GM23338 (cell line): ENCODE data around the gene CACNB2. TPM values are rescaled to one million over a fixed set of nuclear protein-coding genes. Genes with fewer than 3 reads are reported as not detected.

ENCODE experiments used
- ATAC-seq: fragments of 200-7000 bp; cut with Tn5 transposase; 3 replicates; pipeline ENCODE4 v1.9.1; 2020
- DNase-seq: peaks from one replicate; pipeline ENCODE4 v3.0.0-alpha.2; 2015; ENCODE audit warnings: low spot score
- H2AFZ ChIP-seq: fragments of 200-600 bp; sonication (generic); 2 replicates; pipeline ENCODE4 v1.8.0; 2016; ENCODE audit warnings: antibody characterized with exemption, mild to moderate bottlenecking, moderate library complexity
- H3F3A ChIP-seq: fragments of 200-600 bp; sonication (generic); replicated peaks from 2 replicates; pipeline ENCODE4 v1.8.0; 2017; ENCODE audit warnings: antibody characterized with exemption, mixed run types, low read depth
- H3K27ac ChIP-seq: fragments of 200-600 bp; sonication (generic); 2 replicates; pipeline ENCODE4 v1.6.1; 2016; ENCODE audit warnings: low read depth
- H3K27me3 ChIP-seq: fragments of 200-600 bp; sonication (generic); 2 replicates; pipeline ENCODE4 v1.8.0; 2016; ENCODE audit warnings: mild to moderate bottlenecking, mixed run types, moderate library complexity; ENCODE audit not compliant: insufficient read depth
- H3K36me3 ChIP-seq: fragments of 200-600 bp; sonication (generic); 2 replicates; pipeline ENCODE4 v1.8.0; 2016; ENCODE audit warnings: mild to moderate bottlenecking; ENCODE audit not compliant: insufficient read depth
- H3K4me1 ChIP-seq: fragments of 200-600 bp; sonication (generic); 2 replicates; pipeline ENCODE4 v1.8.0; 2016; ENCODE audit warnings: mild to moderate bottlenecking, moderate library complexity; ENCODE audit not compliant: insufficient read depth
- H3K4me2 ChIP-seq: fragments of 200-600 bp; sonication (generic); 2 replicates; pipeline ENCODE4 v1.7.1; 2017; ENCODE audit warnings: mixed run types
- H3K4me3 ChIP-seq: fragments of 200-600 bp; sonication (generic); 2 replicates; pipeline ENCODE4 v1.6.1; 2016; ENCODE audit warnings: mixed run types
- H3K79me2 ChIP-seq: fragments of 200-600 bp; sonication (generic); replicated peaks from 2 replicates; pipeline ENCODE4 v1.8.0; 2017; ENCODE audit warnings: mild to moderate bottlenecking; ENCODE audit not compliant: insufficient read depth
- H3K9me2 ChIP-seq: fragments of 200-600 bp; sonication (generic); 2 replicates; pipeline ENCODE4 v1.8.0; 2017; ENCODE audit not compliant: insufficient read depth
- H4K20me1 ChIP-seq: fragments of 200-600 bp; sonication (generic); replicated peaks from 2 replicates; pipeline ENCODE4 v1.8.0; 2017; ENCODE audit warnings: mild to moderate bottlenecking; ENCODE audit not compliant: insufficient read depth
- H3K27ac Mint-ChIP-seq: 2 replicates; pipeline ENCODE4 v1.8.0; 2020; ENCODE audit warnings: inconsistent platforms, mild to moderate bottlenecking, moderate library complexity, mixed read lengths
- H3K27me3 Mint-ChIP-seq: 3 replicates; pipeline ENCODE4 v1.8.0; 2022; ENCODE audit warnings: low read depth, mild to moderate bottlenecking, moderate library complexity, mixed read lengths, inconsistent platforms; ENCODE audit not compliant: insufficient read depth, poor library complexity
- H3K36me3 Mint-ChIP-seq: 3 replicates; pipeline ENCODE4 v1.8.0; 2021; ENCODE audit warnings: low read depth, mild to moderate bottlenecking, inconsistent platforms, moderate library complexity, mixed read lengths
- H3K4me1 Mint-ChIP-seq: 3 replicates; pipeline ENCODE4 v1.8.0; 2020; ENCODE audit warnings: mild to moderate bottlenecking, inconsistent platforms, mixed read lengths
- H3K4me3 Mint-ChIP-seq: 3 replicates; pipeline ENCODE4 v1.8.0; 2021; ENCODE audit warnings: moderate library complexity, mild to moderate bottlenecking, inconsistent platforms, mixed read lengths
- H3K9me3 Mint-ChIP-seq: 3 replicates; pipeline ENCODE4 v1.8.0; 2020; ENCODE audit warnings: moderate library complexity, mild to moderate bottlenecking, inconsistent platforms, mixed read lengths
- CREB1 ChIP-seq: fragments of 250-450 bp; sonication (Bioruptor Pico); IDR thresholded peaks from 2 replicates; pipeline ENCODE4 v1.5.0; 2020; ENCODE audit warnings: low read depth, mild to moderate bottlenecking, moderate library complexity
- EZH2 ChIP-seq: fragments of 200-600 bp; sonication (generic); IDR thresholded peaks from one replicate; pipeline ENCODE4 v1.8.0; 2017; ENCODE audit warnings: antibody characterized with exemption, mild to moderate bottlenecking, low read depth; ENCODE audit not compliant: unreplicated experiment
- EZH2phosphoT487 ChIP-seq: fragments of 200-600 bp; sonication (generic); IDR thresholded peaks from one replicate; pipeline ENCODE4 v1.8.1; 2018; ENCODE audit warnings: antibody characterized with exemption; ENCODE audit not compliant: unreplicated experiment
- JUNB ChIP-seq: IDR thresholded peaks from one replicate; pipeline ENCODE4 v1.6.1; 2016; ENCODE audit warnings: antibody characterized with exemption; ENCODE audit not compliant: unreplicated experiment
- NANOG ChIP-seq: IDR thresholded peaks from 2 replicates; pipeline ENCODE4 v1.6.1; 2016; ENCODE audit warnings: antibody characterized with exemption, borderline replicate concordance
- POLR2AphosphoS5 ChIP-seq: IDR thresholded peaks from 2 replicates; pipeline ENCODE4 v1.6.1; 2016; ENCODE audit warnings: antibody characterized with exemption, low read depth
- STAT1 ChIP-seq: IDR thresholded peaks from one replicate; pipeline ENCODE4 v1.6.1; 2016; ENCODE audit warnings: antibody characterized with exemption; ENCODE audit not compliant: unreplicated experiment
- ZNF114 ChIP-seq: fragments of 250-450 bp; sonication (Bioruptor Pico); IDR thresholded peaks from 2 replicates; pipeline ENCODE4 v1.5.0; 2020; ENCODE audit warnings: mild to moderate bottlenecking, moderate library complexity
- ZNF331 ChIP-seq: fragments of 250-450 bp; sonication (Bioruptor Pico); IDR thresholded peaks from 2 replicates; pipeline ENCODE4 v1.5.0; 2020; ENCODE audit warnings: low read depth, mild to moderate bottlenecking, moderate library complexity
- polyA plus RNA-seq: library from polyadenylated mRNA; unstranded; fragments of >200 nt; fragmentation: Nextera tagmentation; extraction: Ambion mirVana; gene quantifications from 2 replicates; pipeline ENCODE4 v1.2.1, GENCODE V29; 2016
- total RNA-seq: library from RNA; depleted of rRNA; stranded (reverse); fragments of >200 nt; shearing (Covaris generic); gene quantifications from 2 replicates; pipeline ENCODE4 v1.2.3, GENCODE V29; 2014
- TF ChIP-seq, protein P1 (sequence below): IDR thresholded peaks from one replicate; pipeline ENCODE4 v1.6.1; 2018; ENCODE audit warnings: antibody characterized with exemption; ENCODE audit not compliant: unreplicated experiment
- TF ChIP-seq, protein P2 (sequence below): IDR thresholded peaks from 2 replicates; pipeline ENCODE4 v1.6.1; 2016; ENCODE audit warnings: antibody characterized with exemption
- TF ChIP-seq, protein P3 (sequence below): fragments of 250-450 bp; sonication (Bioruptor Pico); IDR thresholded peaks from 2 replicates; pipeline ENCODE4 v1.5.0; 2020; ENCODE audit warnings: mild to moderate bottlenecking, moderate library complexity

The CACNB2 gene
- total and polyA plus RNA-seq, 2 experiments from 2014 or later, result 5.0 to 5.9 TPM

DNA sequence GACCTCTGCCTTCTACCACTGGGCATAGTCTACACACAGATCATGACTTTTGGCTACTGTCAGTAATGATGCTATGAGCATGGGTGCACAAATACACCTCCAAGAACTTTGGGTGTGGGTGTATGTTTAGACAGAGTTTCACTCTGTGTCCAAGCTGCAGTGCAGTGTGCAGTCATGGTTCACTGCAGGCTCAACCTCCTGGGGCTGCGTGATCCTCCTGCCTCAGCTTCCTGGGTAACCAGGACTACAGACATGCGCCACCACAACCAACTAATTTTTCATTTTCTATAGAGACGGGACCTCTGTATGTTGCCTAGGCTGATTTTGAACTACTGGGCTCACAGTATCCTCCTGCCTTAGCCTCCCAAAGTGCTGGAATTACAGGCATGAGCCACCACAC lies 316.8 kb downstream of the CACNB2 start:
- Histone ChIP-seq H2AFZ (no peak overlapping the region), H3K27ac (no peak overlapping the region), H3K4me1 (no peaks in the 10 kb centered on the region), H3K4me2 (no peak overlapping the region), H3K79me2 (no peaks in the 10 kb centered on the region), H3K27me3 (no peaks in the 10 kb centered on the region), H3K4me3 (no peak overlapping the region), H3K36me3 (no peaks in the 10 kb centered on the region), H3F3A (no peaks in the 10 kb centered on the region), H3K9me2 (no peaks in the 10 kb centered on the region), H4K20me1 (no peaks in the 10 kb centered on the region)
- ATAC-seq (no peak), DNase-seq (no peak)
- Mint-ChIP-seq H3K4me3 (no peak overlapping the region), H3K27ac (no peak overlapping the region), H3K36me3 (no peaks in the 10 kb centered on the region; the same call in 2 of the 3 replicates), H3K4me1 (no peaks in the 10 kb centered on the region), H3K27me3 (no peaks in the 10 kb centered on the region), H3K9me3 (no peaks in the 10 kb centered on the region)
- TF ChIP-seq EZH2 (no peak), JUNB (no peak), CREB1 (no peak)

DNA sequence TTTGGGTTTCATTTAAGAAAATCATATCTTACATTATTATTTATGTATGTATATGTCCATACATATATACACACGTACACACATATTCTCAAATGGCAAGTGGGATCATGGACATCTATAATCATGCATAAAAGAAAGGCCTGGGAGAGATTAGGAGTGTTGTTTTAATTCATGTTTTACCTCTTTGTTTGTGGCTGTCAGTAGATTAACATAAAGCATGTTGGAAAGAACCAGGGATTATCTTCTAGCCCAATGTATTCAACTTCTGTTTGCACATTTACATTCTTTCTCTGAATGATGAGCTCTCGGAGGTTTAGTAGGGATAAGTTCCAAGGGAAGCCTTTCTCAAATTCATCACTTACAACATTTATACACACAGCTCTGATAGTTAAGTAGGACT lies 319.8 kb downstream of the CACNB2 start:
- H3K27ac Mint-ChIP-seq, result no peak overlapping the region
- TF ChIP-seq POLR2AphosphoS5 (no peak), ZNF114 (CRISPR knock-in tag) (no peak), STAT1 (no peak), ZNF331 (CRISPR knock-in tag) (no peak), EZH2phosphoT487 (no peak), EZH2 (no peak), JUNB (no peak), NANOG (no peak), CREB1 (no peak)
- TF ChIP-seq, protein P1, sequence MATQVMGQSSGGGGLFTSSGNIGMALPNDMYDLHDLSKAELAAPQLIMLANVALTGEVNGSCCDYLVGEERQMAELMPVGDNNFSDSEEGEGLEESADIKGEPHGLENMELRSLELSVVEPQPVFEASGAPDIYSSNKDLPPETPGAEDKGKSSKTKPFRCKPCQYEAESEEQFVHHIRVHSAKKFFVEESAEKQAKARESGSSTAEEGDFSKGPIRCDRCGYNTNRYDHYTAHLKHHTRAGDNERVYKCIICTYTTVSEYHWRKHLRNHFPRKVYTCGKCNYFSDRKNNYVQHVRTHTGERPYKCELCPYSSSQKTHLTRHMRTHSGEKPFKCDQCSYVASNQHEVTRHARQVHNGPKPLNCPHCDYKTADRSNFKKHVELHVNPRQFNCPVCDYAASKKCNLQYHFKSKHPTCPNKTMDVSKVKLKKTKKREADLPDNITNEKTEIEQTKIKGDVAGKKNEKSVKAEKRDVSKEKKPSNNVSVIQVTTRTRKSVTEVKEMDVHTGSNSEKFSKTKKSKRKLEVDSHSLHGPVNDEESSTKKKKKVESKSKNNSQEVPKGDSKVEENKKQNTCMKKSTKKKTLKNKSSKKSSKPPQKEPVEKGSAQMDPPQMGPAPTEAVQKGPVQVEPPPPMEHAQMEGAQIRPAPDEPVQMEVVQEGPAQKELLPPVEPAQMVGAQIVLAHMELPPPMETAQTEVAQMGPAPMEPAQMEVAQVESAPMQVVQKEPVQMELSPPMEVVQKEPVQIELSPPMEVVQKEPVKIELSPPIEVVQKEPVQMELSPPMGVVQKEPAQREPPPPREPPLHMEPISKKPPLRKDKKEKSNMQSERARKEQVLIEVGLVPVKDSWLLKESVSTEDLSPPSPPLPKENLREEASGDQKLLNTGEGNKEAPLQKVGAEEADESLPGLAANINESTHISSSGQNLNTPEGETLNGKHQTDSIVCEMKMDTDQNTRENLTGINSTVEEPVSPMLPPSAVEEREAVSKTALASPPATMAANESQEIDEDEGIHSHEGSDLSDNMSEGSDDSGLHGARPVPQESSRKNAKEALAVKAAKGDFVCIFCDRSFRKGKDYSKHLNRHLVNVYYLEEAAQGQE, result no peak
- TF ChIP-seq, protein P2, sequence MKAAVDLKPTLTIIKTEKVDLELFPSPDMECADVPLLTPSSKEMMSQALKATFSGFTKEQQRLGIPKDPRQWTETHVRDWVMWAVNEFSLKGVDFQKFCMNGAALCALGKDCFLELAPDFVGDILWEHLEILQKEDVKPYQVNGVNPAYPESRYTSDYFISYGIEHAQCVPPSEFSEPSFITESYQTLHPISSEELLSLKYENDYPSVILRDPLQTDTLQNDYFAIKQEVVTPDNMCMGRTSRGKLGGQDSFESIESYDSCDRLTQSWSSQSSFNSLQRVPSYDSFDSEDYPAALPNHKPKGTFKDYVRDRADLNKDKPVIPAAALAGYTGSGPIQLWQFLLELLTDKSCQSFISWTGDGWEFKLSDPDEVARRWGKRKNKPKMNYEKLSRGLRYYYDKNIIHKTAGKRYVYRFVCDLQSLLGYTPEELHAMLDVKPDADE, result no peak
- TF ChIP-seq, protein P3, sequence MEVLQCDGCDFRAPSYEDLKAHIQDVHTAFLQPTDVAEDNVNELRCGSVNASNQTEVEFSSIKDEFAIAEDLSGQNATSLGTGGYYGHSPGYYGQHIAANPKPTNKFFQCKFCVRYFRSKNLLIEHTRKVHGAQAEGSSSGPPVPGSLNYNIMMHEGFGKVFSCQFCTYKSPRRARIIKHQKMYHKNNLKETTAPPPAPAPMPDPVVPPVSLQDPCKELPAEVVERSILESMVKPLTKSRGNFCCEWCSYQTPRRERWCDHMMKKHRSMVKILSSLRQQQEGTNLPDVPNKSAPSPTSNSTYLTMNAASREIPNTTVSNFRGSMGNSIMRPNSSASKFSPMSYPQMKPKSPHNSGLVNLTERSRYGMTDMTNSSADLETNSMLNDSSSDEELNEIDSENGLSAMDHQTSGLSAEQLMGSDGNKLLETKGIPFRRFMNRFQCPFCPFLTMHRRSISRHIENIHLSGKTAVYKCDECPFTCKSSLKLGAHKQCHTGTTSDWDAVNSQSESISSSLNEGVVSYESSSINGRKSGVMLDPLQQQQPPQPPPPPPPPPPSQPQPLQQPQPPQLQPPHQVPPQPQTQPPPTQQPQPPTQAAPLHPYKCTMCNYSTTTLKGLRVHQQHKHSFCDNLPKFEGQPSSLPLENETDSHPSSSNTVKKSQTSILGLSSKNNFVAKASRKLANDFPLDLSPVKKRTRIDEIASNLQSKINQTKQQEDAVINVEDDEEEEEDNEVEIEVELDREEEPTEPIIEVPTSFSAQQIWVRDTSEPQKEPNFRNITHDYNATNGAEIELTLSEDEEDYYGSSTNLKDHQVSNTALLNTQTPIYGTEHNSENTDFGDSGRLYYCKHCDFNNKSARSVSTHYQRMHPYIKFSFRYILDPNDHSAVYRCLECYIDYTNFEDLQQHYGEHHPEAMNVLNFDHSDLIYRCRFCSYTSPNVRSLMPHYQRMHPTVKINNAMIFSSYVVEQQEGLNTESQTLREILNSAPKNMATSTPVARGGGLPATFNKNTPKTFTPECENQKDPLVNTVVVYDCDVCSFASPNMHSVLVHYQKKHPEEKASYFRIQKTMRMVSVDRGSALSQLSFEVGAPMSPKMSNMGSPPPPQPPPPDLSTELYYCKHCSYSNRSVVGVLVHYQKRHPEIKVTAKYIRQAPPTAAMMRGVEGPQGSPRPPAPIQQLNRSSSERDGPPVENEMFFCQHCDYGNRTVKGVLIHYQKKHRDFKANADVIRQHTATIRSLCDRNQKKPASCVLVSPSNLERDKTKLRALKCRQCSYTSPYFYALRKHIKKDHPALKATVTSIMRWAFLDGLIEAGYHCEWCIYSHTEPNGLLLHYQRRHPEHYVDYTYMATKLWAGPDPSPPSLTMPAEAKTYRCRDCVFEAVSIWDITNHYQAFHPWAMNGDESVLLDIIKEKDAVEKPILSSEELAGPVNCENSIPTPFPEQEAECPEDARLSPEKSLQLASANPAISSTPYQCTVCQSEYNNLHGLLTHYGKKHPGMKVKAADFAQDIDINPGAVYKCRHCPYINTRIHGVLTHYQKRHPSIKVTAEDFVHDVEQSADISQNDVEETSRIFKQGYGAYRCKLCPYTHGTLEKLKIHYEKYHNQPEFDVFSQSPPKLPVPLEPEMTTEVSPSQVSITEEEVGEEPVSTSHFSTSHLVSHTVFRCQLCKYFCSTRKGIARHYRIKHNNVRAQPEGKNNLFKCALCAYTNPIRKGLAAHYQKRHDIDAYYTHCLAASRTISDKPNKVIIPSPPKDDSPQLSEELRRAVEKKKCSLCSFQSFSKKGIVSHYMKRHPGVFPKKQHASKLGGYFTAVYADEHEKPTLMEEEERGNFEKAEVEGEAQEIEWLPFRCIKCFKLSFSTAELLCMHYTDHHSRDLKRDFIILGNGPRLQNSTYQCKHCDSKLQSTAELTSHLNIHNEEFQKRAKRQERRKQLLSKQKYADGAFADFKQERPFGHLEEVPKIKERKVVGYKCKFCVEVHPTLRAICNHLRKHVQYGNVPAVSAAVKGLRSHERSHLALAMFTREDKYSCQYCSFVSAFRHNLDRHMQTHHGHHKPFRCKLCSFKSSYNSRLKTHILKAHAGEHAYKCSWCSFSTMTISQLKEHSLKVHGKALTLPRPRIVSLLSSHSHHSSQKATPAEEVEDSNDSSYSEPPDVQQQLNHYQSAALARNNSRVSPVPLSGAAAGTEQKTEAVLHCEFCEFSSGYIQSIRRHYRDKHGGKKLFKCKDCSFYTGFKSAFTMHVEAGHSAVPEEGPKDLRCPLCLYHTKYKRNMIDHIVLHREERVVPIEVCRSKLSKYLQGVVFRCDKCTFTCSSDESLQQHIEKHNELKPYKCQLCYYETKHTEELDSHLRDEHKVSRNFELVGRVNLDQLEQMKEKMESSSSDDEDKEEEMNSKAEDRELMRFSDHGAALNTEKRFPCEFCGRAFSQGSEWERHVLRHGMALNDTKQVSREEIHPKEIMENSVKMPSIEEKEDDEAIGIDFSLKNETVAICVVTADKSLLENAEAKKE (CRISPR knock-in tag), result no peak

More for the DNA sequence above, 319.8 kb downstream of the CACNB2 start:
- H3K4me3 Mint-ChIP-seq, result no peak overlapping the region
- Histone ChIP-seq H3K27me3 (no peaks in the 10 kb centered on the region), H3K4me2 (no peak overlapping the region), H3K9me2 (no peaks in the 10 kb centered on the region), H3K4me3 (no peak overlapping the region), H3K36me3 (no peaks in the 10 kb centered on the region), H4K20me1 (no peaks in the 10 kb centered on the region), H3F3A (no peaks in the 10 kb centered on the region), H3K79me2 (no peaks in the 10 kb centered on the region), H3K4me1 (no peaks in the 10 kb centered on the region), H3K27ac (no peak overlapping the region), H2AFZ (no peak overlapping the region)
- H3K9me3 Mint-ChIP-seq, result no peaks in the 10 kb centered on the region; the same call in 2 of the 3 replicates
- H3K27me3 Mint-ChIP-seq, result peaks cover 2% of the 10 kb centered on the region
- H3K4me1 Mint-ChIP-seq, result no peaks in the 10 kb centered on the region
- no peaks in the 10 kb centered on the region; the same call in 2 of the 3 replicates for H3K36me3 Mint-ChIP-seq
- ATAC-seq, result no peak
- DNase-seq, result no peak
